ENCODE measurements around the gene NFIC.

The NFIC gene

GRCh38 chr19:3407556-3408516 is 41.5 kb downstream of the NFIC start:
- ChIA-PET POLR2A (ENCODE audit: low non-redundant PET) (interaction anchor here (0.6 kb wide), 1 partner anchor 28 kb away, joined by 9 read pairs; no protein-coding TSS in a partner anchor), CTCF (no interaction called here)
- TF ChIP-seq, protein P1, sequence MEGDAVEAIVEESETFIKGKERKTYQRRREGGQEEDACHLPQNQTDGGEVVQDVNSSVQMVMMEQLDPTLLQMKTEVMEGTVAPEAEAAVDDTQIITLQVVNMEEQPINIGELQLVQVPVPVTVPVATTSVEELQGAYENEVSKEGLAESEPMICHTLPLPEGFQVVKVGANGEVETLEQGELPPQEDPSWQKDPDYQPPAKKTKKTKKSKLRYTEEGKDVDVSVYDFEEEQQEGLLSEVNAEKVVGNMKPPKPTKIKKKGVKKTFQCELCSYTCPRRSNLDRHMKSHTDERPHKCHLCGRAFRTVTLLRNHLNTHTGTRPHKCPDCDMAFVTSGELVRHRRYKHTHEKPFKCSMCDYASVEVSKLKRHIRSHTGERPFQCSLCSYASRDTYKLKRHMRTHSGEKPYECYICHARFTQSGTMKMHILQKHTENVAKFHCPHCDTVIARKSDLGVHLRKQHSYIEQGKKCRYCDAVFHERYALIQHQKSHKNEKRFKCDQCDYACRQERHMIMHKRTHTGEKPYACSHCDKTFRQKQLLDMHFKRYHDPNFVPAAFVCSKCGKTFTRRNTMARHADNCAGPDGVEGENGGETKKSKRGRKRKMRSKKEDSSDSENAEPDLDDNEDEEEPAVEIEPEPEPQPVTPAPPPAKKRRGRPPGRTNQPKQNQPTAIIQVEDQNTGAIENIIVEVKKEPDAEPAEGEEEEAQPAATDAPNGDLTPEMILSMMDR (conservative IDR thresholded peaks at IDR 0.05; ENCODE audit: low read depth) = no peak
- H3K27ac ChIP-seq = peak overlapping the region; percentile 87
- no peak for DNase-seq (ENCODE audit: low spot score)

GRCh38 chr19:3408996-3409345 is 42.6 kb downstream of the NFIC start:
- H3K27ac ChIP-seq = peak overlapping the region; percentile 87
- ChIA-PET POLR2A (ENCODE audit: low non-redundant PET) (no interaction called here), CTCF (no interaction called here)
- TF ChIP-seq, protein P1 (conservative IDR thresholded peaks at IDR 0.05; ENCODE audit: low read depth) = no peak
- DNase-seq (ENCODE audit: low spot score) = no peak

GRCh38 chr19:3409346-3410064 is 43.1 kb downstream of the NFIC start:
- TF ChIP-seq, protein P1 (conservative IDR thresholded peaks at IDR 0.05; ENCODE audit: low read depth) = no peak
- ChIA-PET CTCF (no interaction called here), POLR2A (ENCODE audit: low non-redundant PET) (no interaction called here)
- H3K27ac ChIP-seq = peak overlapping the region; percentile 87
- DNase-seq (ENCODE audit: low spot score) = no peak

DNA sequence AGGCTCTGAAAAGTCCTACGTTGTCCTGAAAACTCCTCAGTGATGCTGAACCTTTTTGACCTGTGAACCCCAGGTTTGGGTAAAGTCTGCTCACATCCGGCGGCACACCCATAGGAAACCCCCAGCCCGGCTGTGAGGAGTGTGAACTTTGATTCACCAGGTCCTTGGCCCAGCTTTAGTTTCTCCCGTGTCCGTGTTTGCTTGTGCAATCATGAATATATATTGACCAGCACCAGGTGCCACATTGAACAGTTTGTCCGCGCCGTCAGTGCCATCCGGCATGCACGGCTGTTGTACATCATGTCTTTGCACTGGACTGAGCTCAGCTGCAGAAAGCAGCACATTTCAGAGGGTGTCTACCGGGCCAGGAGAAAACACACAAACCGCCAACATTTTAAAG is 45.3 kb downstream of the NFIC start:
- POLR2A ChIA-PET (ENCODE audit: low non-redundant PET) = no interaction called here
- CTCF ChIA-PET = no interaction called here
- TF ChIP-seq, protein P1 (conservative IDR thresholded peaks at IDR 0.05; ENCODE audit: low read depth) = no peak
- no peak for DNase-seq (ENCODE audit: low spot score)
- peak overlapping the region; percentile 87 for H3K27ac ChIP-seq

DNA sequence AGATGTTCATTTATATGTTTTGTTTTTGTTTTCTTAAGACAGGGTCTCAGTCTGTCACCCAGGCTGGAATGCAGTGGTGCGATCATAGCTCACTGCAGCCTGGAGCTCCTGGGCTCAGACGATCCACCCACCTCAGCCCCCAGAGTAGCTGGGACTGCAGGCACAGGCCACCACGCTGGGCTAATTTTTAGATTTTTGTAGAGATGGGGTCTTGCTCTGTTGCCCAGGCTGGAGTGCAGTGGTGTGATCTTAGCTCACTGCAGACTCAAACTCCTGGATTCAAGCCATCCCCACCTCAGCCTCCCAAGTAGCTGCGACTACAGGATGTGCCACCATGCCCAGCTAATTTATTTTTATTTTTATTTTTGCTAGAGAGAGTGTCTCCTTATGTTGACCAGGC is 45.7 kb downstream of the NFIC start:
- TF ChIP-seq, protein P1 (conservative IDR thresholded peaks at IDR 0.05; ENCODE audit: low read depth) = no peak
- ChIA-PET CTCF (interaction anchor here (0.7 kb wide), 1 partner anchor 85 kb away, joined by 5 read pairs; no protein-coding TSS in a partner anchor), POLR2A (ENCODE audit: low non-redundant PET) (no interaction called here)
- no peak for DNase-seq (ENCODE audit: low spot score)
- peak overlapping the region; percentile 87 for H3K27ac ChIP-seq

DNA sequence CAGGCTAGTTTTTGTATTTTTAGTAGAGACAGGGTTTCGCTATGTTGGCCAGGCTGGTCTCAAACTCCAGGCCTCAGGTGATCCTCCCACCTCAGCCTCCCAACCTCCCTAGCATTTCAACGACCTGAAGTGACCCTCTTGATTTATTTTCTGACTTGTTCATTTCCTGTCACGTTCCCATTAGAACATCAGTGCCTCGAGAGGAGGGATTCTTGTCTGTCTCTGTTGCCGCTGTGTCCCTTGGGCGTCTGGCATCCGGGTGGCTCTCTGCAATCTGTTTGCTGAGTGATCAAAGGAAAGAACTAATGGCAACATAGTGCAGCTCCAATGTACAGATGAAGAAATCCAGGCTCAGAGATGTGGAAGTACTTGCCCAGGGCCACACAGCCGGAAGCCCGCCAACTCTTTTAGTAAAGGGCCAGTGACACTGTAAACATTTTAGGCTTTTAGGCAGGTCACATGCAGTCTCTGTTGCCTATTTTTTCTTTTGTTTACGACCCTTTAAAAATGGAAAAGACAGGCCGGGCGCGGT is 47.5 kb downstream of the NFIC start:
- ChIA-PET CTCF (no interaction called here), POLR2A (ENCODE audit: low non-redundant PET) (no interaction called here)
- peak overlapping the region; percentile 52 for H3K27ac ChIP-seq
- TF ChIP-seq, protein P1 (conservative IDR thresholded peaks at IDR 0.05; ENCODE audit: low read depth) = no peak
- DNase-seq (ENCODE audit: low spot score) = no peak

Data from RWPE1 (cell line).